NCI-H2081 (cell line): ENCODE measurements around the gene CSAD.
"Not testable (repeated sequence)": the region's sequence is repeated elsewhere in the genome, so short reads cannot be mapped to it uniquely, and the experiment has no call there.

ENCODE experiments used
- DNase-seq, 2 experiments: peaks; one replicate each; lab custom pipeline; 2025; lab: John Stamatoyannopoulos, UW

Gene CSAD

DNA sequence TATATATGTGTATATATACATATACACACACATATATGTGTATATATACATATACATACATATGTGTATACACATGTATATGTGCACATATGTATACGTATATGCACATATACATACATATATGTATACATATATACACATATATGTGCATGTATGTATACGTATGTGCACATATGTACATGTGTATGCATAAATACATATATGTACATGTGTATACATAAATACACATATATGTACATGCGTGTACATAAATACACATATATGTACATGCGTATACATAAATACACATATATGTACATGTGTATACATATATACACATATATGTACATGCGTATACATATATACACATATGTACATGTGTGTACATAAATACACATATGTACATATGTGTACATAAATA is 33.5 kb downstream of the CSAD start:
- no peak for DNase-seq

DNA sequence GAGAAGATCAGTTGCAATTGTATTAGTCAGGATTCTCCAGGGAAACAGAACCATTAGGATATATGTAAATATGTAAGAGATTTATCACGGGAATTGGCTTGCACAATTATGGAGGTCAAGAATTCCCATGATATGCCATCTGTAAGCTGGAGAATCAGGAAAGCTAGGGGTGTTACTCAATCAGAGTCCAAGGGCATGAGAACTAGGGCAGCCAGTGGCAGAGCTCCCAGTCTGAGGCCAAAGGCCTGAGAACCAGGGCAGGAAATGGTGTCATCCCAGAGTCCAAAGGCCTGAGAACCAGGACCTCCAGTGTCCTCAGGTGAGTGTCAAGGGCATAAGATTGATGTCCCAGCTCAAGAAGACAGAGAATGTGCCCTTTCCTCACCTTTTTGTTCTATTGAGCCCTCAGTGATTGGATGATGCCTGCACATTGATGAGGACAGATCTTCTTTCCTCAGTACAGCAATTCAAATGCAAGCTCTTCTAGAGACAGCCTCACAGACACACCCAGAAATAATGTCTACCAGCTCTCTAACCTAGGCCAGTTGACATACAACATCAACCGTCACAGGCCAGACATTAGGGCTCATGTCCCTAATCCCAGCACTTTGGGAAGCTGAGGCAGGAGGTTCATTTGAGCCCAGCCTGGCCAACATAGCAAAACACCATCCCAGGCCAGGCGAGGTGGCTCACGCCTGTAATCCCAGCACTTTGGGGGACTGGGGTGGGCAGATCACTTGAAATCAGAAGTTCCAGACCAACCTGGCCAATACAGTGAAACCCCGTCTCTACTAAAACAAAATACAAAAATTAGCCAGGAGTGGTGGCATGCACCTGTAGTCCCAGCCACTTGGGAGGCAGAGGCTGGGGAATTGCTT is 35.1 kb downstream of the CSAD start:
- no peak for DNase-seq

DNA sequence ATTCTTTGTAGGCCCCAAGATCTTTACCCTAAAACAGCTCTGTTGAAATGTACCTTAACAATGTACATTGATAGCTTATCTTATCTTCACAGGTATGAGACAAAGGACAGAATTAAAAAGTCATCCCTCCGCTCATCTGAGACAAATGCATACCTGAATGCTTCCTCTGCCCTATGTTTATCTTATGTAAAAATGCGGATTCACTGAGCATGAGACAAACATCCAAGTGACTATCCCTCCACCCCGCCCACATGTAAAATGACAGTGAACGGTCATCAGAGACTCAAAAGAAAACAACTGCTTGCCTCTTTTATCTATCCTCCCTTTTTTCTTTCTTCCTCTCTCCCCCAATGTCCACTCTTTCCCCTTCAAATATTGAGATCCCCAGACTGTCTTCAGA is 37.4 kb downstream of the CSAD start:
- DNase-seq: no peak

DNA sequence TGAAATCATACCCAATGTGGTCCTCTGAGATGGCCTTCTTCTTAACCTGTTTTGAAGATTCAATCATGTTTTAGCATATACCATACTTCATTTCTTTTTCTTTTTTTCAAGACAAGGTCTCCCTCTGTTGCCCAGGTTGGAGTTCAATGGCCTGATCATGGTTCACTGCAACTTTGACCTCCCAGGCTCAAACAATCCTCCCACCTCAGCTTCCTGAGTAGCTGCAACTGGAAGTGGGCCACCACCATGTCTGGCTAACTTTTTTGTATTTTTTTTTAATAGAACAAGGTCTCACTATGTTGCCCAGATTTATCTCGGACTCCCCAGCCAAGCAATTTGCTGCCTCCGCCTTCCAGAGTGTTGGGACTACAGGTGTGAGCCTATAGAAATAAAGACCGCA is 47.0 kb downstream of the CSAD start:
- DNase-seq: no peak

GRCh38 chr12:53131844-53132243 is 48.9 kb downstream of the CSAD start:
- no peak for DNase-seq

DNA sequence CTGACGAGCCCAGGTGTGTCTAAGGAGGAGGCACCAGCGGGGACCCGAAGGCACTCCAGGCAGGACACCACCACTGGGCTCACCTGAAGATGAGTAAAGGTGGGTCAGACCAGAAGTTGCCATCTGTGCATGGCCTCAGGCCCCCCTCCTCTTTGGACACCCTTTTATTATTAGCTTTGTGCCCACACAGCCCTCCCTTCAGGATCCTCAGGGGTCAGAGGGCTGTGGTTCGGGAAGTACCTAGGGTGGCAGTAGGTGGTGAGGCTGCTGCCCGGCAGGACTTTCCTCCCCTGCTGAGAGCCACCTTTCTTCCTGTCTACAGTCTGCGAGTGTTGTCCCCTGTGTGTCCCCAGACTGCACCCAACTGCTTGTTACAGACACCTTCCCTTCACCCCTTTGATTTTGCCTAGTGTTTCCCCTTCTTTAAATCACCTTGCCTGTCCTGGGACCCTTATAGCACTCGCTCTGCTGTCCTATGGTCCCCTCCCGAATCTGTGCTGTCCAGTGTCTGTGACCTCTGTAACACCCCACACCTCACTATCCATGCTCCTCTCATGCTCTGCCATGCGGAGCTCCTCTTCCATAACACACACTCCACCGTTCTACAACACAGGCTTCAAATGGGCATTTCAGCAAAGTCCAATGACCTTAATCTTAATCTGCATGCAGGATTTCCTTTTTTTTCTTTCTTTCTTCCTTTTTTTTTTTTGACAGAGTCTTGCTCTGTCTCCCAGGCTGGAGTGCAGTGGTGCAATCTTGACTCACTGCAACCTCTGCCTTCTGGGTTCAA is 51.8 kb downstream of the CSAD start:
- DNase-seq: no peak

- DNase-seq: no peak
Observed at GRCh38 chr12:53127169-53127568, 53.6 kb downstream of the CSAD start.

DNA sequence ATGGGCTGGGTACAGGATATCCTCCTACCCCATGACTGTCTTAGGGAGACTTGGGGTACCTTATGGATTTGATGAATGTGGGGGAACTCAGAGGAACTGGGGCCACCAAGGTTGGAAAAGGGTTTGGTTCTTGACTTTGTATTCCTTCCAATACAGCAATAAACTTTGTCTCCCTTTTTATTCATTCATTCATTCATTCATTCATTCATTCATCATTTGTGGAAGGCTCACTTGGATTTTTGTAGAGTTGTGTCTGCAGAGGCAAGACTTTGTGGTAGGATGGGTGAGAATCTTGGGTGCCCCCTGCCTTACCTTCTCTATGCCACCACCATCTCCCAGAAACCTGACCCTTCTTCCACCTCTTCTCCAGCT is 56.4 kb downstream of the CSAD start:
- DNase-seq: no peak

GRCh38 chr12:53123578-53124351 is 57.0 kb downstream of the CSAD start:
- DNase-seq: no peak

DNA sequence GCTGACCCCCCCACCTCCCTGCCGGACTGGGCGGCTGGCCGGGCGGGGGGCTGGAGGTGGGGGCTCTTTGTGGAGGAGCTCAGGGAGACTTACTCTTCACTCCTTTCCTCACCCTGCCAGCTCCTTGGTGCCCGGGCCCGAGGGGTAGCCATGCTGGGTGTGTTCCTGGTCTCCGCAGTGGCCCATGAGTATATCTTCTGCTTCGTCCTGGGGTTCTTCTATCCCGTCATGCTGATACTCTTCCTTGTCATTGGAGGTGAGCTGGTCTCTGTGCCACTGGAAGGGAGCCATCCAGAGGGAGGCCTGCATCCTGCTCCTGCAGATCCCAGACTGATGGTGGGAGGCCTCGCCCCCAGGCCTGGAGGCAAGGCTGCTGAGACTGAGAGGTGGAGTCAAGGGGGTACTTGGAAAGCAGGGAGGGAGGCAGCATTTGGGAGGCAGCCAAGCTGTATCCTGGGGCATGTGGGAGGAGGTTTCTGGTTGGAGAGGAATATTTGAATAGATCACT is 57.7 kb downstream of the CSAD start:
- no peak for DNase-seq

- DNase-seq: no peak
Observed at GRCh38 chr12:53120685-53121525, 59.8 kb downstream of the CSAD start.

DNA sequence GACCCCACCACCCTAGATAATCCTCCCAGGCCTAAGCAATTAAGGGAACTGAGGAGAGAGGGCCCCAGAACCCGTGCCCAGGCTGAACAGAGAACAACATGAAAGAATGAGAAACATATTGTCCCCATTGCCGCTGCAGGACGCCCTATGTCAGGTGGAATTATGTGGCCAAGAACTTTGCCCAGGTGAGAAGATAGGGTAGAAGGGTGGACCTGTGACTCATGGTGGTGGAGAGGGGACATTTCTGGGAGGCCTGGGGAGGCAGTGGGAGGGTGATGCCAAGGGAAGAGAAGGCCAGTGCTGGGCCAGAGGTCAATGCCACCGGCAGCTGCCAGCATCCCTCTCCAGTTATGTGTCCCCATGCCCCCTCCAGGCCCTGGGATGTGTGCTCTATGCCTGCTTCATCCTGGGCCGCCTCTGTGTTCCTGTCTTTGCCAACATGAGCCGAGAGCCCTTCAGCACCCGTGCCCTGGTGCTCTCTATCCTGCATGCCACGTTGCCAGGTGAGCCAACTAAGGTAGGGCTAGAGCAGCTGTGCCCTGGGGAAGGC is 61.9 kb downstream of the CSAD start:
- no peak for DNase-seq

DNA sequence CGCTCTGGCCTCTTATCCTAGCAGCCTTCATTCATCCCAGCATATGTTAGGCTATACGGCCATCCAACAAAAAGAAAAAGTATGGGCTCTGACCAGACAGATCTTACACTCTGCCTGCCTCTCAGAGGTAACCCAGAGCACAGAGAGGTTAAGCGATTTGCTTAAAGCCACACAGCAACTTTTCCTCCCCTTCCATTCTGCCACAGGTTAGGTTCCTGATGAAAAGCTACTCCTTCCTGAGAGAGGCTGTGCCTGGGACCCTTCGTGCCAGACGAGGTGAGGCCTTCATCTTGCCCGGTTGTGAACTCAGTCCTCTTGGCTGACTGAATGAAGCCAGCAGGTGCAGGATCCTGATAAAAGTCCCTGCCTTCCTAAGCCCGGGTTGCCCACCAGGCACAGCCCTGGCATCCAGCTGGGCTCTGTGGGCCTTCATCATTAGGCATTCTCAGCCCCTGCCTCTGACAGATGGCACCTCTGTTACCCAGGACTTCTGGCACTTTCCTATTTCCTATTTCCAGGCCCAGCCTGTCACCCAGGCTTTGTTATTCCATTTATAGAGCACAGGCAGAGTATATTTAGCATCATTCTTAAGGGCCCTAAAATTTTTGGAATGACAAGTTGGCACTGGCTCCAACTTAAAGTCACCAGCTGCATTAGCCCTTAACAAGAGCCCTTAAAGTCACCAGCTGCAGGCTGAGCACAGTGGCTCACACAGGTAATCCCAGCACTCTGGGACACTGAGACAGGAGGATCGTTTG is 64.7 kb downstream of the CSAD start:
- no peak for DNase-seq

GRCh38 chr12:53115112-53115890 is 65.4 kb downstream of the CSAD start:
- no peak for DNase-seq

DNA sequence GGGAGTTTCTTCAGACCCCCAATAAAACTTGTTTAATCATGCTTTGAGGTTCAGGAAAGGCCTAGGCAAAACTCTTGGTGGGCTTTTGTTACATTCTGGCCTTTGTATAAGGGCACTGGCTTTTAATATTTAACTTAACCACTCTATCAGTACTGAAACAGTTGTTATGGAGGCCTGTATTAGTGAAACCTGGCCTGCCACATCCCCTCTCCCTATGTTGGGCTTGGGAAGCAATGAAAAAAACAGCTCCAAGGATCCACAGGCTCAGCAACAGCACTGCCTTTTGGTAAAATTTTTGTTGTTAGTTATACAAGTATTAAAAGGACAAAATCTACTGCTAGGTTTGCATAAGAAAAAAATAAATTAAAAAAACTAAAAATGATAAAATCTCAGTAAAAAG is 66.8 kb downstream of the CSAD start:
- no peak for DNase-seq

- DNase-seq: no peak
Observed at GRCh38 chr12:53113136-53113705, 67.5 kb downstream of the CSAD start.

DNA sequence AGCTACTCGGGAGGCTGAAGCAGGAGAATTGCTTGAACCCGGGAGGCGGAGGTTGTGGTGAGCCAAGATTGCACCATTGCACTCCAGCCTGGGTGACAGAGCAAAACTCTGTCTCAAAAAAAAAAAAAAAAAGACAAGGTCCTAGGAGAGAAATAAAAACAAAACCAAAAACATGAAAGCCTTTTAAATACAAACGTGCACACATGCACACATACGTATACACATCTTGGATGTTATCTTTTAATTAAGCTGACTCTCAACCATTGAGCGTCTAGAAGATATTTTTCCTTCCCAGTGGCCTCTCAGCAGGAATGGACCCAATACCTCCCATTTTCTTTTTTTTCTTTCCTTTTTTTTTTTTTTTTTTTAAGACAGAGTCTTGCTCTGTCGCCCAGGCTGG is 68.3 kb downstream of the CSAD start:
- DNase-seq: not testable (repeated sequence)
